Aortic smooth muscle cell (primary cell): ENCODE measurements around the gene NR2E1. TPM values are rescaled to one million over a fixed set of nuclear protein-coding genes. Genes with fewer than 3 reads are reported as not detected.

Experiments used
- total RNA-seq: library from RNA; depleted of rRNA; stranded (reverse); fragments of >200 nt; gene quantifications from 2 replicates; pipeline ENCODE4 v1.2.3, GENCODE V29; 2014

NR2E1 gene
- total RNA-seq: not detected in 2 replicates

GRCh38 chr6:108165714-108166663 lies at the start of gene NR2E1:
TSS of gene NR2E1 (plus strand) at chr6:108166022. CDS start at chr6:108166766, 744 bp downstream.

Other genes starting within 250 kb of the NR2E1 start
- gene SEC63, start 207.8 kb upstream of the NR2E1 start, total RNA-seq: 21.0 and 29.3 TPM in 2 replicates
- 55.8 and 60.0 TPM in 2 replicates for gene OSTM1, start 91.3 kb upstream of the NR2E1 start, total RNA-seq
- 164 and 176 TPM in 2 replicates for gene SNX3, start 95.0 kb downstream of the NR2E1 start, total RNA-seq
- gene AFG1L, start 129.0 kb downstream of the NR2E1 start, total RNA-seq: 4.0 and 4.8 TPM in 2 replicates